NCI-H510A treated with DMSO at 0.1 percent for 48 hours (cell line): Measurements from ENCODE around the gene RBFA.
"Not testable (repeated sequence)": the region's sequence is repeated elsewhere in the genome, so short reads cannot be mapped to it uniquely, and the experiment has no call there.

Source experiments
- DNase-seq: peaks from one replicate; lab custom pipeline; 2025; lab: John Stamatoyannopoulos, UW

RBFA gene

DNA sequence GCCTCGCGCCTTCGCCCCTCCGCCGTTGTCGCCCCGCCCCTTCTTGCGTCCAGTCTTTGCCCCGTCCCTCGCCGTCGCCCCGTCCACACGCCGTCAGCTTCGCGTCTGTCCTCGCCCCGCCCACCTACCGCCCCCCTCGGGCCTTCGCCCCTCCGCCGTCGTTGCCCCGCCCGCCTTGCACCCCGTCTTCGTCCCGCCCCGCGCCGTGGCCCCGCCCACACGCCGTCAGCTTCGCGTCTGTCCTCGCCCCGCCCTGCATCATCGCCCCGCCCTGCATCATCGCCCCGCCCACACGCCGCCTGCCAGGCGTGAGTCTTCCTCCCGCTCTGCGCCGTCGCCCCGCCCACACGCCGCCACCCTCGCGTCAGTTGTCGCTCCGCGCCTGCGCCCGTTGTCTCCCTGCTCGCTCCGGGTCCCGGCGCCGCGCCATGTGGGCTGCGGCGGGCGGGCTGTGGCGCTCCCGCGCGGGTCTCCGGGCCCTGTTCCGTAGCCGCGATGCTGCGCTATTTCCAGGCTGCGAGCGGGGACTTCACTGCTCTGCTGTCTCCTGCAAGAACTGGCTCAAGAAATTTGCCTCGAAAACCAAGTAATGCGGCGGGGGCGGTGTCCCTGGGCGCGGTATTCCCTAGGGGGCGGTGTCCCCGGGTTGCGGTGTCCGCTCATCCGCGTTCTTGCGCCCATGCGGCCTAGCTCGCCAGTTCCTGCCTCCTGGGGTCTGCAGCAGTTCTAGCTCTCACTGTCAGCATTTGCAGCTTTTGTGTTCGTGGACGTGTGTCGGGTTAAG is at the start of gene RBFA:
Gene RBFA, plus strand, starts transcription at position 367 of the 784 bp plus-strand sequence. Its CDS starts 62 bp downstream, at position 429.
- peak; percentile 98 for DNase-seq

GRCh38 chr18:79985172-79985571 is 49.1 kb upstream of the RBFA start:
- no peak for DNase-seq

DNA sequence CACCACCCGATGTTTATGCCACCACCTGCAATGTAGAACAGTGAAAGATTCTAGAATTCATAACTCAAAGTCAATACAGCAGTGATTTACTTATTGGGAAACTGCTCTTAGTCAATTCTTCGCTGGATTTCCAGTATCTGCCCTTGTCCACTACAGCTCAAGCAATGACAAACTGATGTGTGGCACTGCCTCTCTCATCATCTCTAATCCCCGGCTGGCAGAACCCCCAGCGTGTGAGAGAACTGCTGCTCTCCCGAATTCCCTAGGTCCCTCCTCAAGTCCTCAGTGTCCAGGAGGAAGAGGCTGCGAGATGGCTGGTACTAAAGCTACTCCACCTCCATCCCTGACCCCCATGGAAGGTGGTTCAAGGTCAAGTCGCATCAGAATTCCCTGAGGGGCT is 47.5 kb upstream of the RBFA start:
- no peak for DNase-seq

GRCh38 chr18:79987566-79987965 is 46.7 kb upstream of the RBFA start:
- DNase-seq: no peak

- DNase-seq: no peak
Measured at GRCh38 chr18:79988071-79988450, 46.2 kb upstream of the RBFA start.

GRCh38 chr18:79988451-79989194 is 45.6 kb upstream of the RBFA start, which contains the start of gene TXNL4A:
Gene TXNL4A (minus strand): TSS chr18:79988563. CDS start chr18:79988392, 171 bp downstream.
- peak; percentile 33 for DNase-seq

- no peak for DNase-seq
Measured at GRCh38 chr18:79989195-79989497, 45.1 kb upstream of the RBFA start.

- no peak for DNase-seq
Measured at GRCh38 chr18:79991494-79991893, 42.7 kb upstream of the RBFA start.

DNA sequence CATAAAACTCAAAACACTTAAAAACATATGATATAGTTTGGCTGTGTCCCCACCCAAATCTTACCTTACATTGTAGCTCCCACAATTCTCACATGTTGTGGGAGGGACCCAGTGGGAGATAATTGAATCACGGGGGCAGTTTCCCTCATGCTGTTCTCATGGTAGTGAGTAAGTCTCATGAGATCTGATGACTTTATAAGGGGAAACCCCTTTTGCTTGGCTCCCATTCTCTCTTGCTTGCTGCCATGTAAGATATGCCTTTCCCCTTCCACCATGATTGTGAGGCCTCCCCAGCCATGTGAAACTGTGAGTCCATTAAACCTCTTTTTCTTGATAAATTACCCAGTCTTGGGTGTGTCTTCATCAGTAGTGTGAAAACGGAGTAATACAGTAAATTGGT is 34.5 kb upstream of the RBFA start:
- not testable (repeated sequence) for DNase-seq

GRCh38 chr18:80000877-80001276 is 33.4 kb upstream of the RBFA start:
- DNase-seq: no peak

- no peak for DNase-seq
Measured at GRCh38 chr18:80002468-80002867, 31.8 kb upstream of the RBFA start.

DNA sequence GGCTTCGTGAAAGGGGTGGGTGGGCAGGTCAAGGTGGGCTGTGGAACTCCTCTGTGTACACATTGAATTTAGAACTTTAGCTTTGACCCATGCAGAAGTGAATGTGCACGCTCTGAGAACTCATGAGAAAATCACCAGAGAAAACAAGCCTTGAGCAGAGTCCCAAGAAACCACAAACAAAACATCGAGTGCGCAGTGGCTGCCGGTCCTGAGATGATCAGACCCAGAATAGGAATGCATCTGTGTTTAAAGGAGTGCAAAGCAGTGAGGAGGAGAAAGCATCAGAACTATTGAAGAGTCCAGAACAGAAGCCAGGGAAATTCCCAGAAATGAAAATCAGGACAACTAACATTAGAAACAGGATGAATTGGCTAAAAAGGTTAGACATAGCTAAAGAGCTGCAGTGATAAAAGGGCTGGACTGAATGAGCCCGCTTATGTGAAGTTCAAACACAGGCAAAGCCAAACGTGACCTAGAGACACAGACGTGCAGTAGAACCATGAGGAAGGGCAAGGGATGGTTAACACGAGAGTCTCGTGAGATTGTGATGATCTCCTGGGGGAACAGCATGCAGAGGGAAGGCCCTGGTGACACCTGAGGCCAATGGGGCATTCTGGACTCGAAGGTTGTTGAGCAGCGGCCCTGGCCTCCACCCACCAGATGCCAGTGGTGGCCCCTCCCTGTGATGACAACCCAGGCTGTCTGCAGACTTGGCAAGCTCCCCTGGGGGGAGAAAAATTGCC is 29.5 kb upstream of the RBFA start:
- no peak for DNase-seq

- DNase-seq: no peak
Measured at GRCh38 chr18:80006724-80007123, 27.5 kb upstream of the RBFA start.

DNA sequence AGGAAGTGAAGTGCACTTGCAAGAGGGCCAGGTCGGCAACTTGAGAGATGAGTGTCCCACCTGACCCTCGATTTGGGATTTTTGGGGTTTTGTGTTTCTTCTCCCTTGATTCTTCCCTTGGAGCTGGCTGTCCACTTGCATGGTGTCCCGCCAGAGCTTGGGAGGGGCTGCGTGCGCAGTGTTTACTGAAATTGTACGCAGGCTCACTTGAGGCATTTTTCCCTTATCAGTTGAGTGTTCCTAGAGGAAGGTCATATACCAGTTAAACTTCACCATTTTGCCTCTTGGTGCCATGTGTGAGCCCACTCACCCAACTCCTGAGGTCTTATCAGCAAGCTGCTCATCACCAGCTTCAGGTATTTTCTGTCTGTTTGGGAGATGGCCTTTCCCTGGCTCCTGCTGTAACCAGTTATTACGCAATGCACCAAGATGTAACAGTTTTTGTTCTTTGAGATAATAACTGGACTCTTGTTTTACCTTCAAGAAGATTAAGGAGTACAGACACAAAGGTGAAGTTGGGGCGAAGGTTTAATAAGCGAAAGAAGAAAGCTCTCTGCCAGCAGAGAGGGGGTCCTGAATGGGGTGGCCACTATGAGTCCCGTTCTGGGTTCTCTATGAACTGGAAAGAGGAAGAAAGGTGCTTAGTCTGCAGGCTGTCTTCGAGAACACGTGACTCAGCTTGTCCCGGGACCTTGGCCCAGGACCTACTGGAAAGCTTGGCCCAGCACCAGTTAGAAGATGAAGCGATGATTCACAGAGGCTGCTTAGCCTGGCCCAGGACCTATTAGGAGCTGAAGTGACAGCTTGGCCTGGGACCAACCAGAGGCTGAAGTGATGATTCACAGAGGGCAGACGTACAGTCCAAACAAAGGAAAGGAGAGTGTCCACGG is 24.3 kb upstream of the RBFA start:
- no peak for DNase-seq

GRCh38 chr18:80010551-80010906 is 23.7 kb upstream of the RBFA start:
- DNase-seq: no peak

DNA sequence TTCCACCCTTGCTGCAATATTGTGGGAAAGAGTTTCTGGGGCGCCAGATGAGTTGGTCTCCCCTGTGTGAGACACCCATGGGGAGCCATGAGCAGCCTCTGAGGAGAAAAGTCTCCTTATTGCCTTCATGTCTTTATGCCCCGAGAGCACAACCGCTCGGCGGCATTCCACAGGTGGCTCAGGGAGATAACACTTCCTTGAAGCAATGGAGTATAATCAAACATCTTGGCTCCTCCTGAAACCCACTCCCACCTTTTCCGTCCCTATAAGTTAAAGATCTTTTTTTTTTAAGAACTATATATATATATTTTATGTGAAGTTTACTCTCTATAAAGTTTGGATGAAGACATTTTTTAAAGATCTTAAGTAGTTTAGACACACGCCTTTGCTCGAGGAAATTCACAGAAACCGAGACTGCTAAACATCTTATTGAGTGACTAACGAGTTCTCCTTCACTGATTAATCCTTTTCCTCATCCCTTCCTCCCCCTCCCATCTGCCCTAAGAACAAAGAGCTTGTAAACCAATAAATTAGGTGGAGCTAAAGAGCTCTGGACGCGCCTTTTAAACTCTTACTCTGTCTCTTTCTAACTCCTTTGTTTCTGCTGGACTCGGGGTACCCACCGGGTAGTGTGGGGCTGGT is 22.6 kb upstream of the RBFA start:
- not testable (repeated sequence) for DNase-seq

- no peak for DNase-seq
Measured at GRCh38 chr18:80012714-80013113, 21.5 kb upstream of the RBFA start.

GRCh38 chr18:80022613-80023012 is 11.6 kb upstream of the RBFA start:
- DNase-seq: no peak

DNA sequence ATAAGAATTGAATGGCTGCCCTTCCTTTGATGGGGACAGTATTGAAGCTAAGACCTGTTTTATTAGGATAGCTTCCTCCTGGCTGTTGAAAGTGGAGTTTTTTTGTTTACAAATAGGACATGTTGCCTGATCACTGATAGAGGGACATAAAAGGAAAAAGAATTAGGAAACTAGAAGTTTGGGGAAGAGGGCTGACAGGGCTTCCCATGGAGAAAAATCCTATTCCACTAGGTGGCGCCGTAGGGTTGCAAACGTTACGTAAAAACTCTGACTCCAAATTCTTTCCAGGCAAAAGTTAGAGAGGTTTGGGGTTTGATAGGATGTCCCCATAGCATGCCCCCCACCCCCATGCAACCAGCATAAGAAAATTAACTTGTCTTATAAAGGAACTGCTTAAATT is 11.1 kb upstream of the RBFA start:
- no peak for DNase-seq

- no peak for DNase-seq
Measured at GRCh38 chr18:80026363-80026762, 7.9 kb upstream of the RBFA start.

GRCh38 chr18:80027719-80028118 is 6.5 kb upstream of the RBFA start:
- DNase-seq: not testable (repeated sequence)
